GM12873 (cell line): ENCODE measurements around the gene SLC23A2.

Source experiments
- CTCF ChIP-seq: IDR thresholded peaks from 2 replicates; pipeline ENCODE4 v1.5.1; 2012; ENCODE audit warnings: low read depth, mild to moderate bottlenecking, moderate library complexity, low read length, control low read depth; ENCODE audit not compliant: insufficient read depth; ENCODE audit errors: missing control alignments

Gene SLC23A2

GRCh38 chr20:4979841-4980410, 21.4 kb downstream of the SLC23A2 start:
- TF ChIP-seq CTCF = no peak

GRCh38 chr20:4978050-4978918, 23.0 kb downstream of the SLC23A2 start:
- no peak for TF ChIP-seq CTCF

DNA sequence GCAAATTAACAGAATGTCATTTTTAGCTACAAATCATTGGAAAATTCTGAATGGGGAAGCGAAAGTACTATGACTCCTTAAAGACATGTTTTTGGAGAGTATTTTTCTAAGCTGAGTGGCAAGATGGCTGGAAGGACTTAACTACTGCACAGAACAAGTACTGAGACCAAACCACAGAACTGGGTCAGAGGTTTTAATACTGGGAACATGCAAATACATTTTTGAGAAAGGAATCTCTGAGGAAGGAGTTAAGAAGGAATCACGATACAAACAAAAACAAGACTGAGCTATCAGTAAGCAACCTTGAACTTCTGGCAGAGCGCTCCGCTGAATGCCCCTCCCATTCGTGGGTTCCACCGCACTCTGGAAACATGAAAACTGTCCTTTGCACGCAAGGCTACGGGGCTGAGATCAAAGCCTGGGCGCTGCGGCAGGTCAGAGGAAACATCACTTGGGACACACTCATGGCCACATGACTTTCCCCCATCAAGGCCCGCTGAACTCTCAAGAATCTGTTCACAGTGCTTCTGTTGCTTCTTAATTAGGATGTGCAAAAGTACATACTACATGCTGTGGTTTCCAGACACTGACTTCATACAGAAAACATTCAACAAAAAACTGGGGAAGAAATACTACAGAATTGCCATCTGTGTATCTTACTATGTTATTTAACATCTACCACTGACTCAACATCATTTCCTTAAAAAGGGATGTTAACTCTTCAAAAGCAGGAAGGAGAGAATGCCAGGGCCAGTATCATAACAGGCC, 27.8 kb downstream of the SLC23A2 start:
- no peak for TF ChIP-seq CTCF

- TF ChIP-seq CTCF = no peak
Observed at GRCh38 chr20:4972506-4973251, 28.6 kb downstream of the SLC23A2 start.

GRCh38 chr20:4971064-4971463, 30.2 kb downstream of the SLC23A2 start:
- TF ChIP-seq CTCF = no peak

DNA sequence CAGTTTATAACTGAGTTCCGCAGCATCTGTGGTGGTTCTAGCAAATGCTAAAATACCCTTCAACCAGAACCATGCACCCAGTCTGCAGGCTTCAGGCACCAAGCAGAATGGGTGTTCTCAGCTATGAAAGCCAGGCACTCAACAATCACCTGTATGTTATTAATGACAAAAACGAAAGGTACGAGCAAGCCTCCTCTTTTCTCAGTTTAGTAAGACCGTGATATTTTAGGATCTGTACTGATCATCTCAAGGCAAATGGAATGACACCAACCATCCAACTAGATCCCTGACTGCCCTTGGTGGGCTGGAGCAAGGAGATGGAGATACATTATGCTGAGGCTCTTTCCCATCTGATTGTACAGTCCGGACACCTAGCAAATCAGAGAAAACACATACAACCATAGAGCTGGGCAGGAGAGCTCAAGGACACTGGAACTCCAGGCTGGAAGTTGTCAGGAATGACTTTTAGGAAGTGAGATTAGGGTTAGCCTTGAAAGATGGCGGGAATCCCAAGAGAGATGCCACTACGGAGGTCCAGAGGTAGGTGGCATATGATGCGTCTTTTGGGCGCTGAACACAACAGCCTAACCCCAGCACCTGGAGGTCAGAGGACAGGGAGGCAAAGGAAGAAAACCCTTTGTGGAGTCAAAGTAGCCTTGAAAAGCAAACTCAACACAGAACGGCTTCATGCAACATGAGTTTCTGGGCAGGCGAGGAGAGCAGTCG, 33.4 kb downstream of the SLC23A2 start:
- no peak for TF ChIP-seq CTCF
